ENCODE results near the gene KIAA0825. TPM values are rescaled to one million over a fixed set of nuclear protein-coding genes. Genes with fewer than 3 reads are reported as not detected.

KIAA0825 gene
- total RNA-seq, 5 donors from 2014 or later (not counting 1 experiment from before 2014, with no cell fraction given) = 1.4 to 4.0 (median 1.6) TPM

DNA sequence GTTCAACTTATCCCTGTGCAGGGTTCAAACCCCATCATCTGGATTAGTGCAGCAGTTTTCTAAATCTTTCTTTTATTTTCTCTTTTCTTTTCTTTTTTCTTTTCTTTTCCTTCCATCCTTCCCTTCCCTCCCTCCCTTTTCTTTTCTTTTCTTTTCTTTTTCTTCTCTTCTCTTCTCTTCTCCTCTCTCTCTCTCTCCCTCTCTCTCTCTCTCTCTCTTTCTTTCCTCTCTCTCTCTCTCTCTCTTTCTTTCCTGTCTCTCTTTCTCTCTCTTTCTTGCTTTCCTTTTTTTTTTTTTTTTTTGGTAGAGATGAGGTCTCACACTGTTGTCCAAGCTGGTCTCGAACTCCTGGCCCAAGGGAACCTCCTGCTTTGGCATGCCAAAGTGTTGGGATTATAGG lies 53.6 kb downstream of the KIAA0825 start:
- Mint-ChIP-seq H3K36me3 (no peaks in the 10 kb centered on the region), H3K27ac (no peak overlapping the region), H3K4me3 (no peak overlapping the region), H3K9me3 (no peaks in the 10 kb centered on the region), H3K27me3 (no peaks in the 10 kb centered on the region), H3K4me1 (no peaks in the 10 kb centered on the region)
- ATAC-seq (replicated peaks in 1 of 4) (no peak), DNase-seq (no peak)
- Histone ChIP-seq H3K27me3 (replicated peaks in 1 of 2; ENCODE audit: control insufficient read depth in 2 of 2, extremely low read depth in 1 of 2, insufficient read depth in 2 of 2, low read length in 1 of 2) (no peaks in the 10 kb centered on the region), H3K9me3 (no peaks in the 10 kb centered on the region), H3K4me3 (ENCODE audit: control insufficient read depth in 1 of 2, extremely low read depth in 1 of 2, low read length in 1 of 2) (no peak overlapping the region), H3K36me3 (ENCODE audit: control insufficient read depth in 2 of 2, extremely low read depth in 1 of 2, insufficient read depth in 1 of 2, low read length in 1 of 2) (no peaks in the 10 kb centered on the region), H3K4me1 (ENCODE audit: control insufficient read depth in 1 of 2, extremely low read depth in 1 of 2, insufficient read depth in 2 of 2, low read length in 2 of 2) (no peaks in the 10 kb centered on the region), H3K27ac (ENCODE audit: low read length) (no peak overlapping the region)
- ChIA-PET POLR2A (no interaction called here), CTCF (no interaction called here)
- no CpG with 5 or more reads among the region's 1 CpG for WGBS (ENCODE audit: insufficient coverage)

DNA sequence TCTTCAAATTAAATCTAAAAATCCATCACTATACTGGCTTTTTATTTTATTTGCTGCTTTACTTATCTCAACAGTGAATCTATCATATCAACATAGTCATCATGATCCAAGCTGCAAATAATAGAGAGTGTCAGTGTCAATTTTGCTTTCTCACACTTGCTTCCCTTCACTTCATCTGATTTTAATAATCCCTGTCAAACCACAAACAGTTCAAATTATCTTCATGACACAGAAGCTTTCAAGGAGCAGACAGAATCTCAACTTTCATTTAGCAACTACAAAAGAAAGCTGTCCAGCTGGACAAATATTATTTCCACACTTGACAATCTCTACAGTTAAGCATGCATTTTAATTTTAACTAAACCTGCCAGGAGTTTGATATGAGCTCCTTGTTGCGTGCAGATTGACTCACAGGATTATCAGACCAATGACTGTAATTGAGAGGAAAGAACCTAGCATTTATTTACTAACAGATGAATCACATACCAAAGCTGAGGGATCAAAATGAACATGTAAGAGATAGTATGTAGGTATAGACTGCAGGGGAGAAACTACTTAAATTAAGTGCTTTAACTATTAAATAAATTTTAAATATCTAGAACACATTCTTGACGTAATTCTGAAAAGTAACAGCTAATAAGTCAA lies 56.0 kb downstream of the KIAA0825 start:
- WGBS (ENCODE audit: insufficient coverage) = no CpG with 5 or more reads among the region's 2 CpGs
- Mint-ChIP-seq H3K27ac (no peak overlapping the region), H3K4me1 (no peaks in the 10 kb centered on the region), H3K9me3 (no peaks in the 10 kb centered on the region), H3K36me3 (no peaks in the 10 kb centered on the region), H3K27me3 (no peaks in the 10 kb centered on the region), H3K4me3 (no peak overlapping the region)
- POLR2A ChIA-PET = no interaction called here
- CTCF ChIA-PET = interaction anchor here in 1 of 2 donors (0.7 kb wide), 1 partner anchor 622 kb away, joined by 4 read pairs; no protein-coding TSS in a partner anchor
- DNase-seq (no peak), ATAC-seq (replicated peaks in 1 of 4) (no peak)
- Histone ChIP-seq H3K4me3 (ENCODE audit: control insufficient read depth in 1 of 2, extremely low read depth in 1 of 2, low read length in 1 of 2) (no peak overlapping the region), H3K9me3 (no peaks in the 10 kb centered on the region), H3K27ac (ENCODE audit: low read length) (no peak overlapping the region), H3K4me1 (ENCODE audit: control insufficient read depth in 1 of 2, extremely low read depth in 1 of 2, insufficient read depth in 2 of 2, low read length in 2 of 2) (no peaks in the 10 kb centered on the region), H3K27me3 (replicated peaks in 1 of 2; ENCODE audit: control insufficient read depth in 2 of 2, extremely low read depth in 1 of 2, insufficient read depth in 2 of 2, low read length in 1 of 2) (no peaks in the 10 kb centered on the region), H3K36me3 (ENCODE audit: control insufficient read depth in 2 of 2, extremely low read depth in 1 of 2, insufficient read depth in 1 of 2, low read length in 1 of 2) (no peaks in the 10 kb centered on the region)

DNA sequence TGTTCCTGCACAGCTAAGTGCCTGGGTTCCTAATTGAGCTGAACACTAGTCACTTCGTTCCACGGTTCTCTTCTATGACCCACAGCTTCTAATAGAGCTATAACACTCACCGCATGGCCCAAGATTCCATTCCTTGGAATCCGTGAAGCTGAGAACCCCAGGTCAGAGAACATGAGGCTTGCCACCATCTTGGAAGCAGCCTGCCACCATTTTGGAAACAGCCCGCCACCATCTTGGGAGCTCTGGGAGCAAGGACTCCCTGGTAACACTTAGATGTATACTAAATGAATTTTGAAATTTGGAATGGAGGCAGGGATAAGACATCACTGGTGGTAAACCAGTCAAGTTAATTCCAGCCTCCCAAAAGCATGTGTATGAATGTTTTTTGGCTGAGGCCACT lies 60.4 kb downstream of the KIAA0825 start:
- POLR2A ChIA-PET = no interaction called here
- H3K27me3 Mint-ChIP-seq = no peaks in the 10 kb centered on the region
- WGBS (ENCODE audit: insufficient coverage) = 100% methylated on average over 5 of the region's 5 CpGs
- H3K9me3 ChIP-seq = no peaks in the 10 kb centered on the region
- no peak overlapping the region for H3K27ac ChIP-seq (ENCODE audit: low read length)
- no peak for DNase-seq
- H3K4me1 Mint-ChIP-seq = no peaks in the 10 kb centered on the region
- CTCF ChIA-PET = no interaction called here
- H3K4me3 Mint-ChIP-seq = no peak overlapping the region
- ATAC-seq (replicated peaks in 1 of 4) = no peak
- no peak overlapping the region for H3K4me3 ChIP-seq (ENCODE audit: control insufficient read depth in 1 of 2, extremely low read depth in 1 of 2, low read length in 1 of 2)
- peaks cover 3% of the 10 kb centered on the region for H3K36me3 Mint-ChIP-seq
- no peaks in the 10 kb centered on the region for H3K9me3 Mint-ChIP-seq
- H3K27ac Mint-ChIP-seq = no peak overlapping the region
- no peaks in the 10 kb centered on the region for H3K4me1 ChIP-seq (ENCODE audit: control insufficient read depth in 1 of 2, extremely low read depth in 1 of 2, insufficient read depth in 2 of 2, low read length in 2 of 2)
- H3K36me3 ChIP-seq (ENCODE audit: control insufficient read depth in 2 of 2, extremely low read depth in 1 of 2, insufficient read depth in 1 of 2, low read length in 1 of 2) = no peaks in the 10 kb centered on the region
- H3K27me3 ChIP-seq (replicated peaks in 1 of 2; ENCODE audit: control insufficient read depth in 2 of 2, extremely low read depth in 1 of 2, insufficient read depth in 2 of 2, low read length in 1 of 2) = no peaks in the 10 kb centered on the region

DNA sequence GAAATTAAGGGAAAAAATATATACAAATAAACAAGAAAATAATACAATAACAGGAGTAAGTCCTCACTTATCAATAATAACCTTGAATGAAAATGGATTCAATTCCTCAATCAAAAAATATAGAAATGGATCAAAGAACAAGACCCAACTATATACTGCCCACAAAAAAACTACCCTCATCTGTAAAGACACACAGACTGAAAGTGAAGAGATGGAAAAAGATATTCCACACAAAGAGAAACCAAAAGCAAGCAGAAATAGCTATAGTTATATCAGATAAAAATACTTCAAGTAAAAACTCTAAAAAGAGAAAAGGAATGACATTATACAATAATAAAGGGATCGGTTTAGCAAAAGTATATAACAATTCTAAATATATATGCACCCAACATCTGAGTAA lies 66.5 kb downstream of the KIAA0825 start:
- H3K4me3 Mint-ChIP-seq = no peak overlapping the region
- Histone ChIP-seq H3K27me3 (replicated peaks in 1 of 2; ENCODE audit: control insufficient read depth in 2 of 2, extremely low read depth in 1 of 2, insufficient read depth in 2 of 2, low read length in 1 of 2) (no peaks in the 10 kb centered on the region), H3K9me3 (no peaks in the 10 kb centered on the region), H3K27ac (ENCODE audit: low read length) (no peak overlapping the region), H3K4me1 (ENCODE audit: control insufficient read depth in 1 of 2, extremely low read depth in 1 of 2, insufficient read depth in 2 of 2, low read length in 2 of 2) (no peaks in the 10 kb centered on the region), H3K4me3 (ENCODE audit: control insufficient read depth in 1 of 2, extremely low read depth in 1 of 2, low read length in 1 of 2) (no peak overlapping the region), H3K36me3 (ENCODE audit: control insufficient read depth in 2 of 2, extremely low read depth in 1 of 2, insufficient read depth in 1 of 2, low read length in 1 of 2) (no peaks in the 10 kb centered on the region)
- WGBS (ENCODE audit: insufficient coverage) = no CpG with 5 or more reads among the region's 1 CpG
- no peaks in the 10 kb centered on the region for H3K27me3 Mint-ChIP-seq
- ChIA-PET CTCF (no interaction called here), POLR2A (interaction anchor here in 1 of 2 donors (0.6 kb wide), 1 partner anchor 12 kb away, joined by 6 read pairs; no protein-coding TSS in a partner anchor)
- no peak overlapping the region for H3K27ac Mint-ChIP-seq
- H3K4me1 Mint-ChIP-seq = peaks cover 0 to 3% (median 0%) of the 10 kb centered on the region in 3 donors
- H3K36me3 Mint-ChIP-seq = peaks cover 15% of the 10 kb centered on the region
- DNase-seq = no peak
- H3K9me3 Mint-ChIP-seq = peaks cover 6 to 29% (median 6%) of the 10 kb centered on the region in 3 donors
- ATAC-seq (replicated peaks in 1 of 4) = no peak

DNA sequence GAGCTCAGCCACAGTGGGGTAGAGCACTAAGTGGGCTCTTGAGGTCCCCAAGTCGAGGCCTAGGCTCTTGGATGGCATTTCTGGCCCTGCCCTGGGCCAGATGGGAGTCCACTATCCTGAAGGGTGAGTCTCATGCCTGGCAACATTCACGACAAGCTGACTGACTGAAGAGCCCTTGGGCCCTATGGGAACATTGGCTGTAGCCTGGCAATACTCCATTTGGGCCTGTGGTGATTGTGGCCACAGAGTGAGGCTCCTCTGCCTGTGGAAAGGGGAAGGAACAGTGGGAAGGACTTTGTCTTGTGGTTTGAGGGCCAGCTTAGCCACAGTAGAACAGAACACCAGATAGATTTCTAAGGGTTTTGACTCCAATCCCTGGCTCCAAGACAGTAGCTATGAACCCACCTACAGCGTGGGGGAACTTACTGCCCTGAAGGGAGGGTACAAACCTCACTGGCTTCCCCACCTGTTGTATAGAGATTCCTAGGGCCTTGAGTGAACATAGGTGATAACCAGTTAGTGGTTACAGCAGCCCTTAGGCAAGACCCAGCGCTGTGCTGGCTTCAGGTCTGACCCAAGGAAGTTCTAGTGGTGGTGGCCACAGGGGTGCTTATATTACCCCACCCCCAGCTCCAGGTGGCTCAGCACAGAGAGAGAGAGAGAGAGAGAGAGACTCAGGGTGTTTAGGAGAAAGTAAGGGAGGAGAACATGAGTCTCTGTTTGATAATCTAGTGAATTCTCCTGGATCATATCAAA lies 72.4 kb downstream of the KIAA0825 start:
- ChIA-PET CTCF (interaction anchor here in 1 of 2 donors (0.6 kb wide), 1 partner anchor 10 kb away, joined by 9 read pairs; no protein-coding TSS in a partner anchor), POLR2A (interaction anchor here in 1 of 2 donors (0.5 kb wide), 1 partner anchor 22 kb away, joined by 8 read pairs; no protein-coding TSS in a partner anchor)
- Mint-ChIP-seq H3K9me3 (peaks cover 6 to 25% (median 8%) of the 10 kb centered on the region in 3 donors), H3K36me3 (peaks cover 22% of the 10 kb centered on the region), H3K4me3 (no peak overlapping the region), H3K27me3 (no peaks in the 10 kb centered on the region), H3K27ac (no peak overlapping the region), H3K4me1 (peaks cover 0 to 7% (median 7%) of the 10 kb centered on the region in 3 donors)
- Histone ChIP-seq H3K36me3 (ENCODE audit: control insufficient read depth in 2 of 2, extremely low read depth in 1 of 2, insufficient read depth in 1 of 2, low read length in 1 of 2) (no peaks in the 10 kb centered on the region), H3K27me3 (replicated peaks in 1 of 2; ENCODE audit: control insufficient read depth in 2 of 2, extremely low read depth in 1 of 2, insufficient read depth in 2 of 2, low read length in 1 of 2) (no peaks in the 10 kb centered on the region), H3K27ac (ENCODE audit: low read length) (no peak overlapping the region), H3K9me3 (no peaks in the 10 kb centered on the region), H3K4me1 (ENCODE audit: control insufficient read depth in 1 of 2, extremely low read depth in 1 of 2, insufficient read depth in 2 of 2, low read length in 2 of 2) (no peaks in the 10 kb centered on the region), H3K4me3 (ENCODE audit: control insufficient read depth in 1 of 2, extremely low read depth in 1 of 2, low read length in 1 of 2) (no peak overlapping the region)
- no peak for ATAC-seq (replicated peaks in 1 of 4)
- WGBS (ENCODE audit: insufficient coverage) = 64% methylated on average over 2 of the region's 4 CpGs
- DNase-seq = no peak

DNA sequence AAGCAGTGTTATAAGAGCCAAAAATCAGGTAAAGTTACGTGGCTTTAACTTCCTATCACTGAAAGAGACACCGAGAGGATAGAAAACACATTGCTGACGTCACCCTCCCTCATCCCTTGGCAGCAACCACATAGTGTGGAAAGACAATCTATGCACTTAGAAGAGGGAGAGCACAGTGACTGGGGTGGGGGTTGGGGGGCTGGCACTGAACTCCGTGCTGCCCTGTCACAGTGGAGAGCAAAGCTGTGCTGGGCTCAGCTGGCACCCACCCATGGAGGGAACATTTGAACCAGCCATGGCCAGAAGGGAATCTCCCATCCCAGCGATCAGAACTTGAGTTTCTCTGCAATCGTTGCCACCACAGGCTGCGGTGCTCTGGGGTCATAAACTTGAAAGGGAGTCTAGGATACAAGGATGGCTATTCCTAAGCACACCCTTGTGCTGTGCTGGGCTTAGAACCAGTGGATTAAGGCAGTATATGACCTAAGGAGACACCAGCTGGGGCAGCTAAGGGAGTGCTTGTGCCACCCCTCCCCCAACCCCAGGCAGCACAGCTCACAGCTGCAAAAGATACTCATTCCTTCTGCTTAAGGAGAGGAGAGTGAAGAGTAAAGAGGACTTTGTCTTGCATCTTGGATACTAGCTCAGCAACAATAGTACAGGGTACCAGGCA lies 73.4 kb downstream of the KIAA0825 start:
- no peak overlapping the region for H3K27ac Mint-ChIP-seq
- ChIA-PET CTCF (no interaction called here), POLR2A (no interaction called here)
- peaks cover 5 to 25% (median 6%) of the 10 kb centered on the region in 3 donors for H3K9me3 Mint-ChIP-seq
- peaks cover 0 to 7% (median 7%) of the 10 kb centered on the region in 3 donors for H3K4me1 Mint-ChIP-seq
- no peaks in the 10 kb centered on the region for H3K4me1 ChIP-seq (ENCODE audit: control insufficient read depth in 1 of 2, extremely low read depth in 1 of 2, insufficient read depth in 2 of 2, low read length in 2 of 2)
- no peaks in the 10 kb centered on the region for H3K9me3 ChIP-seq
- ATAC-seq (replicated peaks in 1 of 4) = no peak
- H3K4me3 ChIP-seq (ENCODE audit: control insufficient read depth in 1 of 2, extremely low read depth in 1 of 2, low read length in 1 of 2) = no peak overlapping the region
- H3K27me3 Mint-ChIP-seq = no peaks in the 10 kb centered on the region
- H3K36me3 ChIP-seq (ENCODE audit: control insufficient read depth in 2 of 2, extremely low read depth in 1 of 2, insufficient read depth in 1 of 2, low read length in 1 of 2) = no peaks in the 10 kb centered on the region
- H3K27ac ChIP-seq (ENCODE audit: low read length) = no peak overlapping the region
- 83% methylated on average over 3 of the region's 7 CpGs for WGBS (ENCODE audit: insufficient coverage)
- no peaks in the 10 kb centered on the region for H3K27me3 ChIP-seq (replicated peaks in 1 of 2; ENCODE audit: control insufficient read depth in 2 of 2, extremely low read depth in 1 of 2, insufficient read depth in 2 of 2, low read length in 1 of 2)
- H3K4me3 Mint-ChIP-seq = no peak overlapping the region
- DNase-seq = no peak
- H3K36me3 Mint-ChIP-seq = peaks cover 28% of the 10 kb centered on the region
